Endothelial cell (in vitro differentiated cells): ENCODE data around the gene ABI3BP. TPM values are rescaled to one million over a fixed set of nuclear protein-coding genes. Genes with fewer than 3 reads are reported as not detected.

Source experiments
- DNase-seq: peaks from one replicate; pipeline ENCODE4 v3.0.0; 2021; ENCODE audit warnings: low spot score
- H3K27ac Mint-ChIP-seq: one replicate; pipeline ENCODE4 v1.8.0; 2021; ENCODE audit warnings: mixed read lengths, inconsistent platforms; ENCODE audit not compliant: unreplicated experiment
- H3K27me3 Mint-ChIP-seq: one replicate; pipeline ENCODE4 v1.8.0; 2021; ENCODE audit warnings: mild to moderate bottlenecking, moderate library complexity, mixed read lengths, inconsistent platforms; ENCODE audit not compliant: unreplicated experiment
- H3K36me3 Mint-ChIP-seq: one replicate; pipeline ENCODE4 v1.8.0; 2021; ENCODE audit warnings: mild to moderate bottlenecking, low read depth, mixed read lengths, inconsistent platforms; ENCODE audit not compliant: unreplicated experiment
- H3K4me1 Mint-ChIP-seq: one replicate; pipeline ENCODE4 v1.8.0; 2021; ENCODE audit warnings: mild to moderate bottlenecking, mixed read lengths, inconsistent platforms; ENCODE audit not compliant: unreplicated experiment
- H3K4me3 Mint-ChIP-seq: one replicate; pipeline ENCODE4 v1.8.0; 2021; ENCODE audit warnings: mild to moderate bottlenecking, mixed read lengths, inconsistent platforms; ENCODE audit not compliant: unreplicated experiment
- H3K9me3 Mint-ChIP-seq: one replicate; pipeline ENCODE4 v1.8.0; 2021; ENCODE audit warnings: mixed read lengths, inconsistent platforms; ENCODE audit not compliant: unreplicated experiment
- CTCF ChIP-seq: fragments of 200-600 bp; sonication (generic); IDR thresholded peaks from one replicate; pipeline ENCODE4 v1.5.0; 2021; ENCODE audit warnings: antibody characterized with exemption; ENCODE audit not compliant: unreplicated experiment
- total RNA-seq: library from RNA; stranded (reverse); fragmentation: NEBNext Ultra II Directional; extraction: Animal tissue kit (Norgen Biotek cat#: 25700); gene quantifications from one replicate; pipeline ENCODE4 v1.2.1, GENCODE V29; 2021; ENCODE audit not compliant: unreplicated experiment

ABI3BP gene
- total RNA-seq, 1 donor from 2014 or later = 0.26 TPM

GRCh38 chr3:100815583-100815982 lies 177.6 kb downstream of the ABI3BP start:
- Mint-ChIP-seq H3K27me3 (no peaks in the 10 kb centered on the region), H3K9me3 (no peaks in the 10 kb centered on the region), H3K4me3 (no peak overlapping the region), H3K4me1 (no peaks in the 10 kb centered on the region), H3K27ac (no peak overlapping the region), H3K36me3 (no peaks in the 10 kb centered on the region)
- DNase-seq = no peak
- TF ChIP-seq CTCF = no peak

GRCh38 chr3:100813828-100814227 lies 179.4 kb downstream of the ABI3BP start:
- no peak for TF ChIP-seq CTCF
- Mint-ChIP-seq H3K4me1 (no peaks in the 10 kb centered on the region), H3K36me3 (no peaks in the 10 kb centered on the region), H3K4me3 (no peak overlapping the region), H3K27me3 (no peaks in the 10 kb centered on the region), H3K27ac (no peak overlapping the region), H3K9me3 (no peaks in the 10 kb centered on the region)
- no peak for DNase-seq

GRCh38 chr3:100811779-100812507 lies 181.3 kb downstream of the ABI3BP start:
- H3K27ac Mint-ChIP-seq = no peak overlapping the region
- no peak for TF ChIP-seq CTCF

DNA sequence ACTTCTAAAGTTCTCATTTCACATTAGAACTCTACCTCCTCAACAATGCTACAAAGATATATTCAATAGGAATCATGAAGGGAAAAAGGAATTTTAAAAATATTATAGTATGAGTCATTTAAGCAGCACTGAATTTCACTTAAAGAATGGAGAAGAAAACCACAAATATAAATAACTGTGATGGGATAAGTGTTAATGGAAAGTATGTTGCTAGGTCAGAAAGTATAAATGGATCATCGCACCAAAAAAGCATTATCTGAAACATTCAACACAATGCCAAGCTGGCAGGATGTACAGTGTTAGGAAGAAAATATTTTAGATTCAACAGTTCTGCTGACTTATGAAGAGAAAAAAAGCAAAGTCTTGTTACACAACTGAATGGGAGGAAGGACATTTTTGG lies 182.6 kb downstream of the ABI3BP start:
- no peak for DNase-seq
- Mint-ChIP-seq H3K27me3 (no peaks in the 10 kb centered on the region), H3K4me3 (no peak overlapping the region), H3K27ac (no peak overlapping the region), H3K4me1 (no peaks in the 10 kb centered on the region), H3K9me3 (no peaks in the 10 kb centered on the region), H3K36me3 (no peaks in the 10 kb centered on the region)
- TF ChIP-seq CTCF = no peak

More at GRCh38 chr3:100811779-100812507, 181.3 kb downstream of the ABI3BP start:
- Mint-ChIP-seq H3K4me1 (no peaks in the 10 kb centered on the region), H3K27me3 (no peaks in the 10 kb centered on the region), H3K4me3 (no peak overlapping the region), H3K36me3 (no peaks in the 10 kb centered on the region), H3K9me3 (no peaks in the 10 kb centered on the region)
- no peak for DNase-seq

GRCh38 chr3:100804631-100805030 lies 188.6 kb downstream of the ABI3BP start:
- Mint-ChIP-seq H3K4me1 (peaks cover 3% of the 10 kb centered on the region), H3K4me3 (no peak overlapping the region), H3K36me3 (no peaks in the 10 kb centered on the region), H3K27me3 (peaks cover 2% of the 10 kb centered on the region), H3K27ac (no peak overlapping the region), H3K9me3 (no peaks in the 10 kb centered on the region)
- TF ChIP-seq CTCF = no peak
- DNase-seq = no peak
